ENCODE data around the gene MRPL21.

- no peak for TF ChIP-seq CTCF (IDR thresholded peaks at IDR 0.05)
- TF ChIP-seq POLR2A (IDR thresholded peaks at IDR 0.05), result no peak
- TF ChIP-seq EP300 (IDR thresholded peaks at IDR 0.05), result no peak
Observed at GRCh38 chr11:68891351-68891948, 12.2 kb downstream of the MRPL21 start.

Data from gastroesophageal sphincter (tissue), 3 donors.